Osteoblast (primary cell): ENCODE results near the gene STRN3. TPM values are rescaled to one million over a fixed set of nuclear protein-coding genes. Genes with fewer than 3 reads are reported as not detected.

Experiments used
- DNase-seq: peaks from one replicate; pipeline ENCODE4 v3.0.0; 2011; ENCODE audit warnings: low spot score, mixed read lengths; ENCODE audit not compliant: insufficient read length; ENCODE audit errors: missing footprints
- H2AFZ ChIP-seq: 2 replicates; pipeline ENCODE4 v1.6.0; 2011; ENCODE audit warnings: mild to moderate bottlenecking, low read length
- H3K27ac ChIP-seq: 2 replicates; pipeline ENCODE4 v1.5.1; 2011; ENCODE audit warnings: mild to moderate bottlenecking, low read depth, low read length, moderate library complexity
- H3K27me3 ChIP-seq: 2 replicates; pipeline ENCODE4 v1.6.0; 2012; ENCODE audit warnings: mild to moderate bottlenecking, control low read depth, inconsistent platforms, low read length, moderate library complexity; ENCODE audit not compliant: insufficient read depth
- H3K36me3 ChIP-seq: 2 replicates; pipeline ENCODE4 v1.5.1; 2011; ENCODE audit warnings: mild to moderate bottlenecking, low read length, control low read depth, moderate library complexity; ENCODE audit not compliant: insufficient read depth
- H3K4me1 ChIP-seq: 2 replicates; pipeline ENCODE4 v1.5.1; 2011; ENCODE audit warnings: mild to moderate bottlenecking, low read length, control low read depth, moderate library complexity; ENCODE audit not compliant: insufficient read depth
- H3K4me2 ChIP-seq: 2 replicates; pipeline ENCODE4 v1.6.0; 2011; ENCODE audit warnings: mild to moderate bottlenecking, low read length; ENCODE audit not compliant: insufficient read depth
- H3K4me3 ChIP-seq: fragments of 200-600 bp; sonication (generic); 3 replicates; pipeline ENCODE4 v1.5.1; 2012; ENCODE audit warnings: mild to moderate bottlenecking, low read length, inconsistent platforms; ENCODE audit not compliant: insufficient read depth
- H3K79me2 ChIP-seq: 2 replicates; pipeline ENCODE4 v1.6.0; 2012; ENCODE audit warnings: mild to moderate bottlenecking, low read length, control low read depth, inconsistent platforms; ENCODE audit not compliant: insufficient read depth
- H3K9me3 ChIP-seq: 2 replicates; pipeline ENCODE4 v1.5.1; 2011; ENCODE audit warnings: low read depth, low read length, control low read depth
- H4K20me1 ChIP-seq: 2 replicates; pipeline ENCODE4 v1.6.0; 2012; ENCODE audit warnings: mild to moderate bottlenecking, low read length, control low read depth; ENCODE audit not compliant: insufficient read depth
- CTCF ChIP-seq: IDR thresholded peaks from 2 replicates; pipeline ENCODE4 v1.5.1; 2011; ENCODE audit warnings: mild to moderate bottlenecking, low read depth, low read length, moderate library complexity; ENCODE audit errors: extremely low read depth
- total RNA-seq: library from RNA; depleted of rRNA; stranded (reverse); fragments of >200 nt; gene quantifications from 2 replicates; pipeline ENCODE4 v1.2.3, GENCODE V29; 2012

Gene STRN3
- total RNA-seq, 1 donor: 55.7 TPM

- Histone ChIP-seq H4K20me1 (peaks cover 54% of the 10 kb centered on the region), H3K9me3 (no peaks in the 10 kb centered on the region), H2AFZ (no peak overlapping the region), H3K27ac (no peak overlapping the region), H3K79me2 (peaks cover 92% of the 10 kb centered on the region), H3K4me1 (peaks cover 9% of the 10 kb centered on the region), H3K4me2 (no peak overlapping the region), H3K27me3 (no peaks in the 10 kb centered on the region), H3K4me3 (no peak overlapping the region), H3K36me3 (peaks cover 22% of the 10 kb centered on the region)
- DNase-seq: no peak
- no peak for TF ChIP-seq CTCF
Observed at GRCh38 chr14:31021576-31021949, 4.6 kb downstream of the STRN3 start.

DNA sequence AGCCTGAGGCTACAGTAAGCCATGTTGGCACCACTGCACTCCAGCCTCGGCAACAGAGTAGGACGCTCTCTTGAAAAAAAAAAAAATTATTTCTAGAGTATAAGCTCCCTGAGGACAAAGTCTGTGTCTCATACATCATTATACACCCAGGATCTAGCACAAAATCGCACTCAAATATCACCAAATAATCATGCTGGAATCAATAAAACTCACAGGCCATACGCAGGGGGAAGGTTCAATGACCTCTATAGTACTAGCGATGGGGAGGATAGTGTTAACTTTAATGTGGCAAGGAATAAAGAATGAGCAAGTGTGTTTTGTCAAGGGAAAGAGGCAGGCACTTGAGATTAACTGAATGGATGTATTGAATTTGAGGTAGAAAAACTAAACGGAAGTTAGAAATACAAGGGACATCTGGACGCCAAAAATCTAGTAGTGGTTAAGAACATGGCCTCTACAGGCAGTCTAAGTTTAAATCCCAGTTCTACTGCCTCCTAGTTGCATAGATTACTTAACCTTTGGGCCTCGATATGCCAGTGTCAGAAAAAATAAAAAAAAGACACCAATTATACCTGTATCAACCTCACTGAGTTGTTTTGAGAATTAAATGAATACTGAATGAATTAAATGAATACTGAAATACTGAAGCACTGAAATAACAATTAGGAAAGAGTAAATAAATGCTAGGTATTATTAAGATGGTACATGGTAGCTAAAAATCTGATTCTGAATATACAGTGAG lies 5.2 kb downstream of the STRN3 start:
- Histone ChIP-seq H3K36me3 (peaks cover 22% of the 10 kb centered on the region), H2AFZ (no peak overlapping the region), H3K27ac (no peak overlapping the region), H3K4me2 (no peak overlapping the region), H3K79me2 (peaks cover 95% of the 10 kb centered on the region), H3K4me1 (peaks cover 9% of the 10 kb centered on the region), H3K27me3 (no peaks in the 10 kb centered on the region), H3K4me3 (no peak overlapping the region), H4K20me1 (peaks cover 56% of the 10 kb centered on the region), H3K9me3 (no peaks in the 10 kb centered on the region)
- no peak for TF ChIP-seq CTCF
- no peak for DNase-seq

GRCh38 chr14:31018057-31018645 lies 8.0 kb downstream of the STRN3 start:
- peaks cover 22% of the 10 kb centered on the region for H3K36me3 ChIP-seq
- H3K4me3 ChIP-seq: no peak overlapping the region
- H3K9me3 ChIP-seq: no peaks in the 10 kb centered on the region
- no peaks in the 10 kb centered on the region for H3K4me1 ChIP-seq
- TF ChIP-seq CTCF: no peak
- H3K27me3 ChIP-seq: no peaks in the 10 kb centered on the region
- no peak overlapping the region for H2AFZ ChIP-seq
- H3K79me2 ChIP-seq: peaks cover 95% of the 10 kb centered on the region
- DNase-seq: peak; percentile 17
- no peak overlapping the region for H3K4me2 ChIP-seq
- no peak overlapping the region for H3K27ac ChIP-seq
- peaks cover 64% of the 10 kb centered on the region for H4K20me1 ChIP-seq

GRCh38 chr14:31013841-31014240 lies 12.3 kb downstream of the STRN3 start:
- peaks cover 12% of the 10 kb centered on the region for H3K36me3 ChIP-seq
- no peak overlapping the region for H3K4me2 ChIP-seq
- no peak overlapping the region for H2AFZ ChIP-seq
- no peaks in the 10 kb centered on the region for H3K9me3 ChIP-seq
- H3K79me2 ChIP-seq: peaks cover 89% of the 10 kb centered on the region
- TF ChIP-seq CTCF: no peak
- no peak overlapping the region for H3K27ac ChIP-seq
- no peaks in the 10 kb centered on the region for H3K4me1 ChIP-seq
- no peak for DNase-seq
- H4K20me1 ChIP-seq: peaks cover 53% of the 10 kb centered on the region
- H3K4me3 ChIP-seq: no peak overlapping the region
- no peaks in the 10 kb centered on the region for H3K27me3 ChIP-seq
